ENCODE measurements around the gene ELOVL1. TPM values are rescaled to one million over a fixed set of nuclear protein-coding genes. Genes with fewer than 3 reads are reported as not detected.

The ELOVL1 gene
- total RNA-seq, 1 experiment from 2014 or later, result 48.5 TPM

GRCh38 chr1:43339584-43340232 lies 28.1 kb downstream of the ELOVL1 start:
- H3K4me2 ChIP-seq (ENCODE audit: low read depth, low read length, poor library complexity, severe bottlenecking), result no peak overlapping the region
- H4K20me1 ChIP-seq (ENCODE audit: insufficient read depth, low read depth, low read length), result no peaks in the 10 kb centered on the region
- peaks cover 12% of the 10 kb centered on the region for H3K4me1 ChIP-seq (ENCODE audit: low read length)
- H3K79me2 ChIP-seq (ENCODE audit: low read length), result no peaks in the 10 kb centered on the region
- DNase-seq, result no peak
- no peak overlapping the region for H3K4me3 ChIP-seq (ENCODE audit: low read length)
- H3K9ac ChIP-seq (ENCODE audit: low read length), result no peak overlapping the region
- no peaks in the 10 kb centered on the region for H3K27me3 ChIP-seq (ENCODE audit: low read length)
- H2AFZ ChIP-seq (ENCODE audit: low read length), result no peak overlapping the region
- no peaks in the 10 kb centered on the region for H3K9me2 ChIP-seq (replicated peaks; ENCODE audit: insufficient read depth, low read length)
- H3K9me3 ChIP-seq (ENCODE audit: low read length), result no peaks in the 10 kb centered on the region
- H3K27ac ChIP-seq (ENCODE audit: low read length), result no peak overlapping the region
- no peaks in the 10 kb centered on the region for H3K36me3 ChIP-seq (ENCODE audit: insufficient read depth, low read length)

- Histone ChIP-seq H3K9me3 (ENCODE audit: low read length) (no peaks in the 10 kb centered on the region), H3K4me3 (ENCODE audit: low read length) (no peak overlapping the region), H3K4me1 (ENCODE audit: low read length) (peaks cover 12% of the 10 kb centered on the region), H3K27ac (ENCODE audit: low read length) (no peak overlapping the region), H3K79me2 (ENCODE audit: low read length) (no peaks in the 10 kb centered on the region), H3K36me3 (ENCODE audit: insufficient read depth, low read length) (no peaks in the 10 kb centered on the region), H3K9ac (ENCODE audit: low read length) (no peak overlapping the region), H3K27me3 (ENCODE audit: low read length) (no peaks in the 10 kb centered on the region), H3K9me2 (replicated peaks; ENCODE audit: insufficient read depth, low read length) (no peaks in the 10 kb centered on the region), H4K20me1 (ENCODE audit: insufficient read depth, low read depth, low read length) (no peaks in the 10 kb centered on the region), H2AFZ (ENCODE audit: low read length) (no peak overlapping the region), H3K4me2 (ENCODE audit: low read depth, low read length, poor library complexity, severe bottlenecking) (no peak overlapping the region)
- DNase-seq, result no peak
Measured at GRCh38 chr1:43338001-43338400, 29.8 kb downstream of the ELOVL1 start.

- Histone ChIP-seq H3K9ac (ENCODE audit: low read length) (no peak within 1 kb of the TSS), H3K27me3 (ENCODE audit: low read length) (no peaks in the 10 kb centered on the region), H3K4me3 (ENCODE audit: low read length) (no peak within 1 kb of the TSS), H3K9me2 (replicated peaks; ENCODE audit: insufficient read depth, low read length) (no peaks in the 10 kb centered on the region), H3K36me3 (ENCODE audit: insufficient read depth, low read length) (no peaks in the 10 kb centered on the region), H4K20me1 (ENCODE audit: insufficient read depth, low read depth, low read length) (no peaks in the 10 kb centered on the region), H3K79me2 (ENCODE audit: low read length) (no peaks in the 10 kb centered on the region), H2AFZ (ENCODE audit: low read length) (no peak within 1 kb of the TSS), H3K4me2 (ENCODE audit: low read depth, low read length, poor library complexity, severe bottlenecking) (no peak within 1 kb of the TSS), H3K27ac (ENCODE audit: low read length) (no peak within 1 kb of the TSS), H3K9me3 (ENCODE audit: low read length) (no peaks in the 10 kb centered on the region), H3K4me1 (ENCODE audit: low read length) (peaks cover 12% of the 10 kb centered on the region)
- DNase-seq, result no peak
Measured at GRCh38 chr1:43337588-43337987, 30.2 kb downstream of the ELOVL1 start, which contains the start of gene MPL. MPL (plus strand) TSS chr1:43337818; CDS start chr1:43337849, 31 bp downstream.

- H3K9me2 ChIP-seq (replicated peaks; ENCODE audit: insufficient read depth, low read length), result no peaks in the 10 kb centered on the region
- no peaks in the 10 kb centered on the region for H3K36me3 ChIP-seq (ENCODE audit: insufficient read depth, low read length)
- H3K9ac ChIP-seq (ENCODE audit: low read length), result no peak overlapping the region
- H3K79me2 ChIP-seq (ENCODE audit: low read length), result no peaks in the 10 kb centered on the region
- no peak overlapping the region for H3K27ac ChIP-seq (ENCODE audit: low read length)
- H3K4me3 ChIP-seq (ENCODE audit: low read length), result no peak overlapping the region
- DNase-seq, result no peak
- no peak overlapping the region for H2AFZ ChIP-seq (ENCODE audit: low read length)
- no peaks in the 10 kb centered on the region for H3K27me3 ChIP-seq (ENCODE audit: low read length)
- H3K9me3 ChIP-seq (ENCODE audit: low read length), result no peaks in the 10 kb centered on the region
- H3K4me2 ChIP-seq (ENCODE audit: low read depth, low read length, poor library complexity, severe bottlenecking), result no peak overlapping the region
- no peaks in the 10 kb centered on the region for H4K20me1 ChIP-seq (ENCODE audit: insufficient read depth, low read depth, low read length)
- no peaks in the 10 kb centered on the region for H3K4me1 ChIP-seq (ENCODE audit: low read length)
Measured at GRCh38 chr1:43334453-43335205, 33.2 kb downstream of the ELOVL1 start.

- Histone ChIP-seq H3K4me2 (ENCODE audit: low read depth, low read length, poor library complexity, severe bottlenecking) (no peak overlapping the region), H2AFZ (ENCODE audit: low read length) (no peak overlapping the region), H3K4me3 (ENCODE audit: low read length) (no peak overlapping the region), H3K9me2 (replicated peaks; ENCODE audit: insufficient read depth, low read length) (no peaks in the 10 kb centered on the region), H4K20me1 (ENCODE audit: insufficient read depth, low read depth, low read length) (no peaks in the 10 kb centered on the region), H3K9me3 (ENCODE audit: low read length) (peaks cover 6% of the 10 kb centered on the region; the same call in 1 of the 2 replicates), H3K9ac (ENCODE audit: low read length) (no peak overlapping the region), H3K79me2 (ENCODE audit: low read length) (no peaks in the 10 kb centered on the region), H3K27me3 (ENCODE audit: low read length) (no peaks in the 10 kb centered on the region; the same call in 1 of the 2 replicates), H3K4me1 (ENCODE audit: low read length) (no peaks in the 10 kb centered on the region), H3K36me3 (ENCODE audit: insufficient read depth, low read length) (no peaks in the 10 kb centered on the region), H3K27ac (ENCODE audit: low read length) (no peak overlapping the region)
- no peak for DNase-seq
Measured at GRCh38 chr1:43331688-43332087, 36.1 kb downstream of the ELOVL1 start.

GRCh38 chr1:43329995-43330751 lies 37.6 kb downstream of the ELOVL1 start:
- no peaks in the 10 kb centered on the region for H3K9me2 ChIP-seq (replicated peaks; ENCODE audit: insufficient read depth, low read length)
- no peaks in the 10 kb centered on the region for H3K4me1 ChIP-seq (ENCODE audit: low read length)
- H3K4me3 ChIP-seq (ENCODE audit: low read length), result no peak overlapping the region
- no peaks in the 10 kb centered on the region for H3K79me2 ChIP-seq (ENCODE audit: low read length)
- H3K9ac ChIP-seq (ENCODE audit: low read length), result no peak overlapping the region
- no peak overlapping the region for H3K27ac ChIP-seq (ENCODE audit: low read length)
- H3K9me3 ChIP-seq (ENCODE audit: low read length), result peaks cover 10% of the 10 kb centered on the region
- H2AFZ ChIP-seq (ENCODE audit: low read length), result no peak overlapping the region
- no peak overlapping the region for H3K4me2 ChIP-seq (ENCODE audit: low read depth, low read length, poor library complexity, severe bottlenecking)
- no peaks in the 10 kb centered on the region; the same call in 1 of the 2 replicates for H3K27me3 ChIP-seq (ENCODE audit: low read length)
- no peak for DNase-seq
- H3K36me3 ChIP-seq (ENCODE audit: insufficient read depth, low read length), result no peaks in the 10 kb centered on the region; the same call in 1 of the 2 replicates
- H4K20me1 ChIP-seq (ENCODE audit: insufficient read depth, low read depth, low read length), result no peaks in the 10 kb centered on the region

GRCh38 chr1:43327549-43328292 lies 40.1 kb downstream of the ELOVL1 start:
- Histone ChIP-seq H4K20me1 (ENCODE audit: insufficient read depth, low read depth, low read length) (no peaks in the 10 kb centered on the region), H3K27ac (ENCODE audit: low read length) (no peak overlapping the region), H3K4me2 (ENCODE audit: low read depth, low read length, poor library complexity, severe bottlenecking) (no peak overlapping the region), H3K9me3 (ENCODE audit: low read length) (peaks cover 10% of the 10 kb centered on the region), H2AFZ (ENCODE audit: low read length) (no peak overlapping the region), H3K79me2 (ENCODE audit: low read length) (no peaks in the 10 kb centered on the region), H3K4me3 (ENCODE audit: low read length) (no peak overlapping the region), H3K4me1 (ENCODE audit: low read length) (no peaks in the 10 kb centered on the region), H3K27me3 (ENCODE audit: low read length) (no peaks in the 10 kb centered on the region; the same call in 1 of the 2 replicates), H3K9me2 (replicated peaks; ENCODE audit: insufficient read depth, low read length) (no peaks in the 10 kb centered on the region), H3K36me3 (ENCODE audit: insufficient read depth, low read length) (no peaks in the 10 kb centered on the region; the same call in 1 of the 2 replicates), H3K9ac (ENCODE audit: low read length) (no peak overlapping the region)
- DNase-seq, result no peak
